HG03520 (cell line): Measurements from ENCODE around the gene CRISPLD2.

Experiments used
- ATAC-seq: cut with Tn5 transposase; IDR thresholded peaks from one replicate; pipeline ENCODE4 v1.9.1; 2021; ENCODE audit warnings: mild to moderate bottlenecking, moderate library complexity; ENCODE audit not compliant: unreplicated experiment

CRISPLD2 gene

DNA sequence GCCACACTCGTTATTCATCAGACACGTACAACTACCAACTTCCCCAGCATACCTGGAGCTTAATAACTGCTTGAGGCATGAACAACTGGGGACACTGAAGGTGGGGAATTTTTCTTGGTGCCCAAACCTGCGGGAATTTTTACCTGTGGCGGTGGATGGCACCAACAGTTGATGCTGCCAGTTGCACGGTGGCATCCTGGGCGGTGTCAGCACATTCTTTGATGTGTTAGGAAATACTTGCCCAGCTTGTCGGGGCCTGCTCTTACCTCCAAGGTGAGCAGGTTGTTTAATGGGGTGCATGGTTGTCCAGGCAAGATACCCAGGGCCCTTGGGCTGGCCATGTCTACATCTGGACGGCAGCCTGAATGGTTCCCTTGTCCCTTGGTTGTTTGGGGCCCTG, 79.6 kb downstream of the CRISPLD2 start:
- ATAC-seq = no peak

DNA sequence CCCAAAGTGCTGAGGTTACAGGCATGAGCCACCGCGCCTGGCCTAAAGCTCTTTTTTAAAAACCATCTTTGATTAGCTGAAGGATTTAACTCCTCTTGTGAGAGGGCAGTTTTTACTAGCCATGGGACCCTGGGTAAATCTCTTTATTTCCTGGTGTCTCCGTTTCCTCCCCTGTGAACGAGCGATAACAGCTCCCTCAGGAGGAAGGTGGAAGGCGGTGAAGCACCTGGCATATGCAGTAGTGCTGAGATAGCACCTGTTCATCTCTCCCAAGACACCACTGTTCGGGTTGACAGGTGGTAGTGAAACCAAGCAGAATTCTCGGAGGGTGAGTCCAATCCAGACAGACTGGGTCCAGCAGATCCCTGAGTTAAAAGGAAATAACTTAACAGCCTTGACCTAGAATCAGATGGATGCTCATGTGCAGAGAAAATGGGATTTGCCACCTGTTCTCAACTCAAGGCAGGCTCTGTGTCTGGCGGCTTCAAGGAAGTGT, 86.2 kb downstream of the CRISPLD2 start:
- no peak for ATAC-seq

DNA sequence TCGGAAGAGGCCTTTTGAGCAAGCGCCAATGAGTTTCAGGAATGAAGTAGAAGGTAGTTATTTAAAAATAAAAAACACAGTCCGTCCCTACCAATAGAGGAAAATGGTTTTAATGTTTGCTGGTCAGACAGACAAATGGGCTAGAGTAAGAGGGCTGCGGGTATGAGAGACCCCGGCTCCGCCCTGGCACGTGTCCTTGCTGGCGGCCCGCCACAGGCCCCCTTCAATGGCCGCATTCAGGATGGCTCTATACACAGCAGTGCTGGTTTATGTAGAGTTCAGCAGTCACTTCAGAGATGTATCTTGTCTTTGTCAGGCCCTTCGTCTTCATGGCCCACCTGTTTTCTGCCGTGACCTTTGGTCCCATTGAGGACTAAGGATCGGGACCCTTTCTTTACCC, 87.3 kb downstream of the CRISPLD2 start:
- ATAC-seq = no peak

DNA sequence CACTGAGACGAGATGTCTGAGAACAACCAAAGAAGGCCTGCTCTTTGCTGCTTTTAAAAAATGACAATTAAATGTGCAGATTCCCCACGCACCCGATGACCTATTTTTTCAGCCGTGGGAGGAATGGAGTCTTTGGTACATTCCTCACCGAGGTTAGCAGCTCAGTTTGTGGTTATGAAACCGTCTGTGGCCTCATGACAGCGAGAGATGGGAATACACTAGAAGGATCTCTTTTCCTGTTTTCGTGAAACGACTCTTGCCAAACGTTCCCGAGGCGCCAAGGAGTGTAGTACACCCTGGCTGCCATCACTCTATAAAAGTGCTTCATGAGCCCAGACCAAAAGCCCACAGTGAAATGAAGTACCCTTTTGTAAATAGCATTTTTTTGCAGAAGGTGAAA, 87.8 kb downstream of the CRISPLD2 start:
- no peak for ATAC-seq

DNA sequence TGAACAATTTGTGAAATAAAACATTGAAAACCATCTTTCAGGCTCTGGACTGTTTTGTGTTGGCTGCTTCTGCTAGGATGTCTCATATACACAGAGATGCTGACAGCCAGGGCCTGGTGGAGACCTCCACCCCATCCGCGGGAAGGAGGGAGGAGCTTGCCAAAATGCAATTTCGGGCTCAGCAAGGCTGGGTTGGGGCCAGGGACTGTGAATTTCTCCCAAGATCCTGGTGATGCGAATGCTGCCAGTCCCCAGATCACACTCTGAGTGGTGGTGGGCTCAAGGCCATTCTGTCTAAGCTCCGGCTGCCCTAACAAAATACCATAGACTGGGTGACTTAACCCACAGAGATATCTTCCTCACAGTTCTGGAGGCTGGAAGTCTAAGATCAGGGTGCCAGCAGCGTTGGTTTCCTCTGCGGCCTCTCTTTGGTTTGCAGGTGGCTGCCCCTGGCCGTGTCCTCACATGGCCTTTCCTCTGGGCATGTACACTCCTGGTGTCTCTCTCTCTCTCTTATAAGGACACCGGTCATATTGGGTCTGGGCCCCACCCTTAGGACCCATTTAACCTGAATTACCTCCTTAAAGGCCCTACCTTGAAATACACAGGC, 89.8 kb downstream of the CRISPLD2 start:
- ATAC-seq = no peak

DNA sequence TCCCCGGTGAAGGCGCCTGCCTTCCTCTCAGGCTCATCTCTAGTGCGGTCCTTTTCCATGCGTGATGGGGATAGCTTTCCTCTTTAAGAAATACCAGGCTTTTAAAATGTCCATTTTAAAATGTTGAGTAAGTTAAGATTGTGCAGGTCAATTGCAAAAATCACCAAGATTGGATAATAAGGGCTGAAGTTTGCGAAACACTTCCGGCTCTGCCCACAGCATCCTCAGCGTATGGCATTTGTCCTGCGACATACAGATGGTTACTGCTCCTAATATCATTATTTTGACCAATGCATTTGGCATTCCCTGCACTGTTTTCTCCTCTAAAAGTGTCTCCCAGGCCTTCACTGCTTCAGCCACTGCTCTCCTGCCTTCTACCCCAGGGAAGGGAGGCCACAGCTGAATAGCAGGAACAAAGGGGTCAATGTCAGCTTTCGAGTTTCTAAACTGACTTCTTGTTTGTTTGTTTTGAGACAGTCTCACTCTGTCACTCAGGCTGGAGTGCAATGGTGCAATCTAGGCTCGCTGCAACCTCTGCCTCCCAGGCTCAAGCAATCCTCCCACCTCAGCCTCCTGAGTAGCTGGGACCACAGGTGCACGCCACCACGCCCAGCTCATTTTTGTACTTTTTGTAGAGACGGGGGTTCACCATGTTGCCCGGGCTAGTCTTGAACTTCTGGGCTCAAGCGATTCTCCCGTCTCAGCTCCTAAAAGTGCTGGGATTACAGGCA, 91.9 kb downstream of the CRISPLD2 start:
- no peak for ATAC-seq

DNA sequence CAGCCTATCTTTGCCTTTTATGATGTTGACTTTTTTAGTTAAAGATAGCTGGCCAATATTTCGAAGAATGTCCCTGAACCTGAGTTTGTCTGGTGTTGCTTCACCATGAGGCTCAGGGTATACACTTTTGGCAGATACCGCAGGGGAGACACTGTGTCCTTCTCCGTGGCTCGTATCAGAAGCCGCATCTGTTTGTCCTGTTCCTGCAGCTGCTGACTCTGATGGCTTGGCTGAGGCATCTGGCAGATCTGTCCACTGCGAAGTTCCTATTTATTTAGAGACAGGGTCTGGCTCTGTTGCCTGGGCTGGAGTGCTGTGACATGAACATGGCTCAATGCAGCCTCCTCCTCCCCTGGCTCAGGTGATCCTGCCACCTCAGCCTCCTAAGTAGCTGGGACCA, 93.5 kb downstream of the CRISPLD2 start:
- no peak for ATAC-seq

DNA sequence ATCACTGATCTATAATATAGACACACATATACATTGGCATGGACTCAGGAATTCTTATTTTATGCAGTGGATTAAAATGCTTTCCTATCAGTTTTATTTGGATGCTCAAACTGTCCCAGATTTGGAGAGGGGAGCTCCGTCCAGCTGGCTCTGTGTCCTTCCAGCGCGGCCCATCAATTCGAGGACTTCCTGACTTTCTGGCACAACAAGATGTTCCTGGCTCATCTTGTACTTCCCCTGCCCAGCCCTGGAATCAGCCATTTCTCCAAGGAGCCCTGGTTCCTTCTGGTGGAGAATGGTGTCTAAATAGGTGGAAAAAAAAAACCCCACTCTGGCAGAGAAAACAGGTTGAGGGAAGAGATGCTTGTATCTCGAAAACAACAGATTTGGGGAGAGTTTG, 94.5 kb downstream of the CRISPLD2 start:
- ATAC-seq = no peak

DNA sequence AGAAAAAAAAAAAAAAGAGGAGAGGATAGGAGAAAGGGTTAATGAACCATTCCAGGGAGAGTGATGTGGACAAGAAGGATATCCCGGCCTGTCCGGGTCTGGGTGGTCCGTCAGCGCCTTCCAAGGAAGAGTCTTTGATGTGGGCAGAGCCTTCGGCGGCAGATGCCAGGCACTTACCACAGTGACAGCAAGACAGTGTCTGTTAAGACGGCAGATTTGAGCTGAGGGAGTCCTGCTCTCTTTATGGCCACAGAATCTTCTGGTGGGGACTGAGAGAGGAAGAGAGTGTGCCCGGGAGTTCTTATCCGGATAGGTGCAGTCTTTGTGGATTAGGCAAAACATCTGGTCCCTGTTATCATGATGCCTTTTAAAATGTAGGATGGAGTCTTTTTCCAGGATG, 96.4 kb downstream of the CRISPLD2 start:
- no peak for ATAC-seq

DNA sequence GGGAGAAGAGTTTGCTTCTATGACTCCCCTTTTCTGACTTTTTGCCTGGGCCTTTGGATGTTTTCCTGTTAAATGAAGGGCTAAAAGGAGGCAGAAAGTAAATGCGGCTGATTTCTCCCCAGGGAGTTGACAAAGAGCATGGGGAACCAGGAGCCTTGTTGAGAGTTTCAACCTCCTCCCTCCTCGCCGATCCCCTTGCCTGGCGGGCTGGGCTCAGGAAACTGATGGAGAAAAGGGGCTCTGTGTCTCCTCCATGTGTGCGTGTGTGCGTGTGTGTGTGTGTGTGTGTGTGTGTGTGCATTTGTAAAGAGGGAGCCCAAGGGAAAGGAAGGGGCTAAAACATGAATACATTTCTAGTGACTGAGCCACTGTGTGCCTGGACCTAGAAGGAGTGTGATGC, 97.1 kb downstream of the CRISPLD2 start:
- no peak for ATAC-seq

DNA sequence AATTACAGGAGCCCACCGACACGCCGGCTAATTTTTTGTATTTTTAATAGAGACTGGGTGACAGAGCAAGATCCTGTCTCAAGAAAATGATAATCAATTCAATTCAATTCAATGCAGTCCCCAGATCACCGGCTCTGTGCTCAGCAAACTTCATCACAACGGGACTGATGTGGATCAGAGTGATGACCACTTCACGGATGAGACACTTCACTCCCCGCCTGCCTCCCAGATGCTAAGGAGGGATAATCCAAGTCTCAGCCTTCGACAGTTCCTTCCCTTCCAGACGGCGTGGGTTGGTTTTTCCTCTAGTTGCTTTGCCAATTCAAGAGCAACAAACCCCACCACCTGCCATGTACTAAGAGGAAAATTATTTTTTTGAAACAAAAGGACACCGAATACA, 97.7 kb downstream of the CRISPLD2 start:
- no peak for ATAC-seq

DNA sequence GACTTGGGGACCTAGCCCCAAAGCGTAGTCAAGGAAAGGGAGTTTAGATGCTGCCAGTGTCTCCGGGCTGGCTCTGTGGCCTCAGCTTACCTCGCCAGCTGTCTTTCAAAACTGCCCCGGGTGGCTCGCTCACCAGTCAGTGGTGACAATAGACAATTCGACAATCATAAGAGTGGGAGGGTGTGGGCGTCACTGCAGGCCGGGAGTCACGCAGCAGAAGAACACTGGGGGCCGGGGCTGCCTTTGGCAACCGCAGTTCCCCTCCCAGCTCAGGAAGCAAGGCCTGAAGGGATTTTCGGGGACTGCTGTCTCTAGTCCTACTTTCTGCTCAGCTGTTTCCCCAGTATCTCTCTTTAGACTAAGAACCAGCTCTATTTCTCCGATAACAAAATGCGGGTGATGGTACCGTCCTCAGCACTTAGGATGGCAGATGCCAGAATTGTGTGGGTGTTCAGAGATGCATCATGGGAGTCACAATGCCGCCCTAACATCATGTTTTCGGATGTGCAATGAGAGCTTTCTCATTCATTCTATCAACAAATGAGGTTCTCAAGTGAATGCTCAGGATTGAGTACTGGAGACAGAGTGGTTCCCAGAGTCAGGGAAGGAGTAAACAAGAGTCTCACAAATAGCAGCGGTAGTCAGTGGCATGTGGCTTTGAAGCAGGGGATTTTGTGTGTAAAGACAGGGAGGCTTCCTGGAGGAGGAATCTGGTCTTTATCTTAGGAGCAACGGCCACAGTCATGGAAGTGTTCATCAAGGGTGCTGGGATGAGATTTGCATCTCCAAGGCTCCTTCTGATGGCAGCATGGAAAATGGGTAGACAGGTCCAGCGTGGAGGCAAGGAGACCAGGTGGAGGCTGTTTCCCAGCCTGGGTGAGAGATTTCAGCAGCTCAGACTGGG, 98.5 kb downstream of the CRISPLD2 start:
- no peak for ATAC-seq

DNA sequence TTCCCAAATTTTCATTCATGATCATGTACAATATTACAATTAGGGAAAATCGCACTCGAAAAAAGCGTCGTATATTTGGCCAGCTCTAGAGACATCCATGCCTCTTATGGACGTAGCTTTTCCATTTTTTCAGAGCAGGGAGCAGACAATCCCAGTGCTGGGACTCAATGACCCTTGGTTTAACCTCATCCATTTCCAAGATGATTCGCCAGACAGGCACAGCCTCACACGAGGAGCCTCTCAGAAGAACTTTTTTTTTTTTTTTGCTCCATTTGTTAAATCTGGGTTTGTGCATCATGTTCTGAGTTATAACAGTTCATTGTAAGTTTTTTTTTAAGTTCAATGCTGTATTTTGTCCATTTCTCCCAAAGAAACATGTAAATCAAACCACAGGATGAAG, 99.5 kb downstream of the CRISPLD2 start:
- ATAC-seq = no peak

DNA sequence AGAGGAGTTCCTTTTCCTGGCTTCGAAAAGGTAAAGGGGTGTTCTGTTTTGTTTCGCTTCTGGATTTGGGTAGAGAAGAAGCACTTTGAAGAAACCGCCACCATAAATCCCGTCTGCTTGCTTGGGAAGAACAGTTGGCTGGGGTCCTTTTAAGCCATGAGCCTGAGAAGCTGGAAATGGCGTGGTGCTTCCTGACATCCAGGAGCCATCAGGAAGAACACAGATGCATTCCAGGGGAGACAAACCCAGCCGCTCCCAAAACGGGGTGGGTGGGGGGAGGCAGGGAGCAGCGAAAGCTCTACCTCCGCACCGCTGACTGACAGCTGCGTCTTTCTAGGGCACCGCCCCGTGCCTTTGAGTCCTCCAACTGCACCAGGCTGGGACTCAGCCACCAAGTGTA, 99.9 kb downstream of the CRISPLD2 start:
- ATAC-seq = no peak

DNA sequence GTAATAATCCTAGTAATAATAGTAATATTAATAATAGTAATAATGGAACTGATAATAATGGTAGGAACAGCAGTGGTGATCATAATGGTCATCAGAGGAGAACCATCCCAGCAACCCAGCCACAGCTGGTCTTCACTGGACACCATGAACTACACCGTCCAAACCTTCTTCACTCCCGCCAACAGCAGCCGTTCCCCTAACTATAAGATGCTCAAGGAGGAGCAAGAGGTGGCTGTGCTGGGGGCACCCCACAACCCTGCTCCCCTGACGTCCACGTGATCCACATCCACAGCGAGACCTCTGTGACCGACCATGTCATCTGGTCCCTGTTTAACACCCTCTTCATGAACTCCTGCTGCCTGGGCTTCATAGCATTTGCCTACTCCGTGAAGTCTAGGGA, 100.5 kb downstream of the CRISPLD2 start:
- no peak for ATAC-seq

DNA sequence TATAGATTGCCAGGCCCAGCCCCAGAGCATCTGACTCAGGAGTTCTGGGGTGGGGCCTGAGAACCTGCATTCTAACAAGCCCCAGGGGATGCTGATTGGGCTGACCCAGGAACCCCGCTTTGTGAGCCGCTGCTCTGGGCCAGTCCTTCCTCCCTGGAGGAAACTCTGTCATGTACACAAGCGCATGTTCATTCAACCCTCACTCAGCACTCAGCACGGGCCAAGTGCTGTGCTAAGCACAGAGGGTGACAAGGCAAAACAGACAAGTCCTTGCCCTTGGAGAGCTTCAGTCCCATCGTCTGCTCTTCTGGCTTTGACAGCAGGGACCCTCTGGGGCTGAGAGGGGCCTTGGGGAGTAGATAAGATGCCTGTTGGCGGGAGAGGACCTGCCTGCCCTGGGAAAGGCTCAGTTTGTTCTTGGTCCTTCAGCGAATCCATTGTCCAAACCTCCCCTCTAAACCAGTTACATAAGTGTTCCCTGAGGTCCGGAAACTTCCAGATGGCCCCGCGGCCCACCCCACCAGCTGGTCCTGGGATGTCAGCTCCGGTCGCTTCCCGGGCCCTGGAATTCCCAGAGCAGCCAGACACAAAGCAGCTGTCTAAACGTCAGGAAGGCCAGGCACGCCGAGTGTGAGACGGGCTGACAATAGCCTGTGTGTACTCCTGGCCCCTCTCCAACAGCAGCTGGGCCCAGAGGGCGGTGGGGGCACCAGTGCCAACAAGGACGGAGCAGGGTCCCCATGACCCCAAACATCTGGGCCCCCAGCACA, 102.8 kb downstream of the CRISPLD2 start:
- ATAC-seq = no peak

DNA sequence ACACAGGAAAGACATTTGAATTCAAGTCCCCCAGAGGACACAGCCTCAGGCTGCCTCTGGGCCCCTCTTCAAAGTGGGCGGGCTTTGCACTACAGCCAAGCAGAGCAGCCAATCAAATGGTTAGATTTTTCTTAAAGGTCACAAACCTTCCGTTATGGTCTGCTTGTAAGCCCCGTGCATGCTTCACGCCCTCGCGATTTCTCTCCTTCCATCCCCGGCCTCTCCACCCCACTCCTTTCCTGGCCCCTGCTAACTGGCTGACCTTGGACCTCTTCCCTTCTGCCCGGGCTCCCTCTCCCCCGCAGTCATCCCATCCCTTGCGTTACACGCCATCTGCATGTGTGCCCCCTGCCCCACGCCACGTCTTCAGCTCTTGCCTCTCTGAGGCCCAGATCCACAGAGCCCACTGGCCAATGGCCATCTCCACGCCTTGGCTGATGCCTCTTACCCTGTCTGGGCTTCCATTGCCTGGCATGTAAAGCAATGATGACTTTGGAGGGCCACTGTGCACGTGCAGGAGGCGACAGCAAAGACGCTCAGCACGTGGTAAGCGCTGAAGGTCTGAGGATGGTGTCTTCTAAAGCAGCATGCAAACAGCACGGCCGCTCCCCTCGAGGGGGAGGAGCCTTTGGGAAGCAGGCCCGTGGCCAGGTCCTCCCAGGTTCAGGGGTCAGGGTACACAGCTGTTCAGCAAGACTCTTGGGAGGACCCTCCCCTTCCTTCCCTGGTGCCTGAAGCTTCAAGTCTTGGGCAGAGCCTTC, 104.7 kb downstream of the CRISPLD2 start:
- no peak for ATAC-seq

DNA sequence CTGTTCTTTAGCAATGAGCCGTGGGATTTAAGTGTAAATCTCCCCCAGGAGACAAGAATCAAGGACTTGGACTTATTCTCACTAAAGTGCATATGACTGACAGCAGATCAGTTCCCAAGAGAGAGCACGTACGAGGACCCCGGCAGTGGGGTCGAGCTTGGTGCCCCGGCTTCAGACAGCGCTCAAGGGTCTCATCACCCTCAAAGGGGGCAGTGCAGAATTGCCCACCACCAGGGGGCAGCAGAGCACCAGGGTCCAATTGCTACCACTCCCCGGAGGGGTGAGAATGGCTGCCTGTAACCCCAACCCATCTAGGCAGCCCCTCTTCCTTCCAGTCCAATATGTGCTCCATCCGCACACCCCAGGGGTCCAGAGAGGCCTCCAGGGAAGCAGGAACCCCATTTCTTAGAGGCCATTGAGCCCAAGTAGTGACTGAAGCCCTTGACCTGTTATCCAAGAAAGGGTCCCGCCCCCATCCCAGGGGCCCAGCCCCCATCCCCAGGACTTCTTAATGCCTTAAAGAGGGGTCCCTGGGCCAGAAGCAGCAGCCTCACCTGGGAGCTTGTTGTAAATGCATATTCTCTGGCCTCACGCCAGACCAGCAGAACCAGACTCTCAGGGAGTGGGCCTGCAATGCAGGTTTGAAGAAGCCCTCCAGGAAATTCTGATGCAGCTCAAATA, 105.4 kb downstream of the CRISPLD2 start:
- no peak for ATAC-seq

DNA sequence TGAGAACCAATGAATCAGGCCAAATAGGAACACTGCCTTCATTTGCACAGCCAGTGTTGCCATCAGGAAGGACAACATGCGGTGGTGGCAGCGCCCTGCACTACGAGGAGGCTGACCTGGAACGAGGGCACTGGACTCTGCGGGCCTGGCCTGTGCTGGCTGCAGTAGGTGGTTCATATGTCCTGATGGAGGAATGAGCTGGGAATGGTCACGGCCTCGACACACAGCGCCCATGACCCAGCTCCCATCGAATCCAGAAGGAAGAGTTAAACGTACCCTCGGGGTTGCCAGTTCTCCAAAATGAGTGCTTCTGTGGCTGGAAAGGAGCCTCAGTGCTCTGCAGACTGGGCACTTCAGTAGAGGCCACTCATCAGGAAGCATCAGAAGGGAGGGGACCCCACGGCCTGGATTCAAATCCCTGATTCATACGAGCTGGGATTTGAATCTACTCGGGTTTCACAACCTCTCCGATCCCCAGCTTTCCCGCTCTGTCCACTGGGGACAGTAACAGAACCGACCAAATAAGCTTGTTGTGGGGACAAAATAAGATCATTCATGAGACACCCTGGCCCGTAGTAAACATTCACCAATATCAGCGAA, 106.1 kb downstream of the CRISPLD2 start:
- ATAC-seq = no peak
